HepG2 (cell line): Measurements from ENCODE around the gene MIX23. TPM values are rescaled to one million over a fixed set of nuclear protein-coding genes. Genes with fewer than 3 reads are reported as not detected.
A peak's percentile ranks its signal among the peaks of the same experiment; 100 is the strongest.

Experiments used
- ATAC-seq: fragments of 200-7000 bp; cut with Tn5 transposase; 3 replicates; pipeline ENCODE4 v1.9.1; 2020; ENCODE audit warnings: mild to moderate bottlenecking, moderate library complexity
- BruUV-seq: library from RNA; stranded (reverse); fragments of 400-500 nt; replicated peaks from 2 replicates; lab custom pipeline; 2021; lab: Mats Ljungman, UMichigan
- CTCF ChIA-PET: fragments of 300-600 bp; formaldehyde crosslinking; extraction: SDS; loops from one replicate; lab custom pipeline; 2021; ENCODE audit warnings: low total read pairs, inconsistent platforms, low intra/inter-chr PET ratio; lab: Yijun Ruan, JAX
- POLR2A ChIA-PET: fragments of 350-600 bp; sonication (Branson Sonifier 250); formaldehyde crosslinking; loops from one replicate; lab custom pipeline; 2020; ENCODE audit warnings: antibody characterized with exemption, inconsistent platforms; lab: Yijun Ruan, JAX
- DNase-seq: peaks from one replicate; pipeline ENCODE4 v3.0.0-alpha.2; 2015; ENCODE audit warnings: low spot score
- FAIRE-seq: peaks from 3 replicates; lab custom pipeline; 2011; peaks lifted over from hg19 to GRCh38; lab: Jason Lieb, UNC
- H2AFZ ChIP-seq: one replicate; pipeline ENCODE4 v1.6.1; 2011; ENCODE audit warnings: low read length, inconsistent platforms
- H3K27ac ChIP-seq: fragments of 300-600 bp; 3 replicates; pipeline ENCODE4 v1.8.0; 2011; ENCODE audit warnings: mixed run types, mild to moderate bottlenecking, mixed read lengths, low read length, inconsistent platforms; ENCODE audit not compliant: insufficient read depth; ENCODE audit errors: extremely low read length
- H3K27me3 ChIP-seq, 2 experiments: fragments of 200-600 bp in 1 of 2; 2 replicates in 1 of 2; 3 replicates in 1 of 2; pipeline versions ENCODE4 v1.6.0 to v1.8.0; 2011; ENCODE audit warnings: low read length in 2 of 2, mild to moderate bottlenecking in 2 of 2, moderate library complexity in 2 of 2, inconsistent platforms in 1 of 2; ENCODE audit not compliant: insufficient read depth in 2 of 2, control insufficient read depth in 1 of 2
- H3K36me3 ChIP-seq, 2 experiments: fragments of 200-600 bp in 1 of 2; replicated peaks in 1 of 2; 2 replicates in 1 of 2; 3 replicates in 1 of 2; pipeline versions ENCODE4 v1.5.1 to v1.8.0; 2011; ENCODE audit warnings: low read length in 2 of 2, inconsistent platforms in 1 of 2; ENCODE audit not compliant: insufficient read depth in 2 of 2, control insufficient read depth in 1 of 2
- H3K4me1 ChIP-seq: 2 replicates; pipeline ENCODE4 v1.5.1; 2012; ENCODE audit warnings: low read length, inconsistent platforms; ENCODE audit not compliant: insufficient read depth
- H3K4me2 ChIP-seq: 2 replicates; pipeline ENCODE4 v1.6.0; 2011; ENCODE audit warnings: low read depth, low read length, inconsistent platforms
- H3K4me3 ChIP-seq, 3 experiments: fragments of 200-600 bp in 1 of 3; sonication (generic), shearing (Covaris generic) in 1 of 3; replicated peaks in 1 of 3; 2 replicates each; pipeline ENCODE4 v1.5.1; 2011 to 2016; ENCODE audit warnings: low read length in 3 of 3, inconsistent platforms in 2 of 3, low read depth in 2 of 3, mild to moderate bottlenecking in 2 of 3, control low read depth in 1 of 3, mixed read lengths in 1 of 3; ENCODE audit not compliant: insufficient read depth in 1 of 3
- H3K79me2 ChIP-seq: one replicate; pipeline ENCODE4 v1.6.1; 2011; ENCODE audit warnings: low read length, inconsistent platforms; ENCODE audit not compliant: insufficient read depth
- H3K9ac ChIP-seq: 2 replicates; pipeline ENCODE4 v1.6.0; 2011; ENCODE audit warnings: mild to moderate bottlenecking, low read depth, low read length, inconsistent platforms; ENCODE audit not compliant: insufficient read depth
- H3K9me3 ChIP-seq: 2 replicates; pipeline ENCODE4 v1.5.1; 2012; ENCODE audit warnings: mild to moderate bottlenecking, low read length
- H4K20me1 ChIP-seq: 2 replicates; pipeline ENCODE4 v1.6.0; 2011; ENCODE audit warnings: inconsistent platforms, mild to moderate bottlenecking, low read length, moderate library complexity; ENCODE audit not compliant: insufficient read depth
- AGO2 ChIP-seq: fragments of 200-400 bp; formaldehyde crosslinking; optimal IDR thresholded peaks from 2 replicates; pipeline ENCODE3; 2017; ENCODE audit warnings: mild to moderate bottlenecking, low read depth, low read length, moderate library complexity
- ATRX ChIP-seq: sonication (generic); formaldehyde crosslinking; IDR thresholded peaks from 2 replicates; pipeline ENCODE4 v1.4.0; 2020; ENCODE audit warnings: missing genetic modification reagents, borderline replicate concordance
- CENPT ChIP-seq: sonication (generic); formaldehyde crosslinking; IDR thresholded peaks from 2 replicates; pipeline ENCODE4 v1.8.0; 2022; ENCODE audit warnings: low read depth, mild to moderate bottlenecking, moderate library complexity, missing genetic modification reagents
- CSRNP2 ChIP-seq: sonication (generic); formaldehyde crosslinking; conservative IDR thresholded peaks from 2 replicates; pipeline ENCODE4 v1.8.0; 2022; ENCODE audit warnings: low read depth, missing genetic modification reagents
- GLI4 ChIP-seq: sonication (generic); formaldehyde crosslinking; IDR thresholded peaks from 2 replicates; pipeline ENCODE4 v1.5.1; 2020; ENCODE audit warnings: missing genetic modification reagents, mild to moderate bottlenecking, moderate library complexity, borderline replicate concordance
- HNF4A ChIP-seq: sonication (generic); formaldehyde crosslinking; IDR thresholded peaks from 2 replicates; pipeline ENCODE4 v1.4.0; 2020; ENCODE audit warnings: missing genetic modification reagents
- HNRNPH1 ChIP-seq: fragments of 200-400 bp; formaldehyde crosslinking; optimal IDR thresholded peaks from 2 replicates; pipeline ENCODE3; 2017; ENCODE audit warnings: mild to moderate bottlenecking, low read depth, low read length
- HOXA7 ChIP-seq: sonication (generic); formaldehyde crosslinking; IDR thresholded peaks from 2 replicates; pipeline ENCODE4 v1.8.1; 2022; ENCODE audit warnings: mild to moderate bottlenecking, missing genetic modification reagents, moderate library complexity
- KAT8 ChIP-seq: IDR thresholded peaks from 2 replicates; pipeline ENCODE4 v1.6.1; 2016; ENCODE audit warnings: missing genetic modification reagents, missing compliant biosample characterization
- MBNL3 ChIP-seq: fragments of 250-450 bp; sonication (Bioruptor Pico); conservative IDR thresholded peaks from 2 replicates; pipeline ENCODE4 v1.8.0; 2022; ENCODE audit warnings: mild to moderate bottlenecking, inconsistent platforms
- RXRA ChIP-seq: sonication (generic); formaldehyde crosslinking; IDR thresholded peaks from 2 replicates; pipeline ENCODE4 v1.5.1; 2020; ENCODE audit warnings: missing genetic modification reagents
- SATB2 ChIP-seq: sonication (generic); formaldehyde crosslinking; IDR thresholded peaks from 2 replicates; pipeline ENCODE4 v1.5.0; 2020; ENCODE audit warnings: missing genetic modification reagents
- SOX13 ChIP-seq, 3 experiments: fragments of 450-650 bp in 1 of 3; sonication (generic) in 1 of 3; formaldehyde crosslinking in 1 of 3; IDR thresholded peaks in 2 of 3; conservative IDR thresholded peaks in 1 of 3; 2 replicates each; pipeline versions ENCODE4 v1.5.0 to v1.6.1; 2016 to 2020; ENCODE audit warnings: antibody characterized with exemption in 1 of 3, mild to moderate bottlenecking in 1 of 3, missing compliant biosample characterization in 1 of 3, missing genetic modification reagents in 1 of 3, moderate library complexity in 1 of 3
- ZNF101 ChIP-seq: sonication (generic); formaldehyde crosslinking; IDR thresholded peaks from 2 replicates; pipeline ENCODE4 v1.4.0; 2020; ENCODE audit warnings: mild to moderate bottlenecking, low read depth, missing genetic modification reagents, borderline replicate concordance
- ZNF674 ChIP-seq: sonication (generic); formaldehyde crosslinking; IDR thresholded peaks from 2 replicates; pipeline ENCODE4 v1.5.0; 2020; ENCODE audit warnings: low read depth, mild to moderate bottlenecking, missing genetic modification reagents
- ZNF788 ChIP-seq: sonication (generic); formaldehyde crosslinking; IDR thresholded peaks from 2 replicates; pipeline ENCODE4 v1.5.0; 2020; ENCODE audit warnings: mild to moderate bottlenecking, missing genetic modification reagents, borderline replicate concordance
- WGBS: methylation state at CpG from one replicate; pipeline ENCODE4 v1.1.6; 2017; ENCODE audit warnings: low lambda C conversion rate; 5-methylcytosine and 5-hydroxymethylcytosine counted together
- in situ Hi-C: cut with HindIII; loops from 2 replicates; pipeline ENCODE4 v1.10.0; 2017; ENCODE audit warnings: low pct_unique_long_range_greater_than_20kb; ENCODE audit not compliant: extremely low pct_ligation_motif_present
- intact Hi-C: fragments of 100-400 bp; cut with micrococcal nuclease; formaldehyde crosslinking; loops from one replicate; pipeline ENCODE4 v1.10.0; 2022; ENCODE audit not compliant: unreplicated experiment
- polyA plus RNA-seq, 8 experiments: library from polyadenylated mRNA; depleted of rRNA in 3 of 8; stranded (reverse) in 7 of 8; unstranded in 1 of 8; fragments of >200 nt; fragmentation: Illumina TruSeq in 4 of 8; extraction: Trizol in 4 of 8; gene quantifications; 2 replicates each; pipeline versions ENCODE4 v1.2.1 to v1.2.3, GENCODE V29; 2011 to 2016; ENCODE audit warnings: low read depth in 4 of 8, missing spikeins in 1 of 8, mixed read lengths in 1 of 8; ENCODE audit not compliant: insufficient read depth in 1 of 8
- total RNA-seq, 5 experiments: library from RNA; depleted of rRNA; stranded (reverse); fragments of >200 nt; fragmentation: Illumina TruSeq; extraction: Trizol; gene quantifications; 2 replicates each; pipeline ENCODE4 v1.2.3, GENCODE V29; 2016; ENCODE audit warnings: low read depth in 1 of 5
- TF ChIP-seq, protein P1 (sequence below): sonication (generic); formaldehyde crosslinking; IDR thresholded peaks from 2 replicates; pipeline ENCODE4 v1.4.0; 2020; ENCODE audit warnings: missing genetic modification reagents
- TF ChIP-seq, protein P2 (sequence below): sonication (generic); formaldehyde crosslinking; IDR thresholded peaks from 2 replicates; pipeline ENCODE4 v1.5.0; 2020; ENCODE audit warnings: mild to moderate bottlenecking, missing genetic modification reagents, borderline replicate concordance

MIX23 gene
- total and polyA plus RNA-seq, 2 of the 13 experiments (the other 11 are each of a cell fraction or from before 2014, with no cell fraction given), result 20.0 to 152 TPM

DNA sequence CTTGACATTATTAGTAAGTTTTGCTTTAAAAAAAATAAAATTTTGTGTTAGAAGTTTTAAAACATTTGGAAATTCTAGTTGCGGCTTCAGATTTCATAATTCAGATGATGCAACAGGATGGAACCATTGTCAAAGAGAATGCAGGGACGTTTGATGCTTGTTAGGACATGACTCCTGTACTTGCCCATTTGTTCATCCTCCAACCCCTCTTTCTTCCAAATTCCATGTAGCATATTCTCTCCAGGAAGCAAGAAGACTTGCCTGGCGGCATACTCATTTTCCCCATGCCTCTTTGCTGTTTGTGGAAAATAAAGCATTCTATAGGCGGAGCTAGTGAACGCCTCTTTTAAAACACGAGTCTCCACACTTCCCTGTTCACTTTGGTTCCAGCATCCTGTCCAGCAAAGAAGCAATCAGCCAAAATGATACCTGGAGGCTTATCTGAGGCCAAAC lies 58.1 kb downstream of the MIX23 start, which contains the start of gene CSTA:
Gene CSTA, plus strand, starts transcription at position 378 of the 453 bp plus-strand sequence. Its CDS starts 45 bp downstream, at position 423.
- intact Hi-C loops, result no loop called here
- Histone ChIP-seq H3K79me2 (no peaks in the 10 kb centered on the region), H3K27me3 (no peaks in the 10 kb centered on the region), H3K9me3 (no peaks in the 10 kb centered on the region), H3K36me3 (no peaks in the 10 kb centered on the region), H3K9ac (no peak within 1 kb of the TSS), H2AFZ (peak within 1 kb of the TSS; percentile 74), H3K4me1 (peaks cover 6% of the 10 kb centered on the region; the same call in 1 of the 2 replicates), H3K4me2 (peak within 1 kb of the TSS; percentile 57), H4K20me1 (no peaks in the 10 kb centered on the region), H3K27ac (no peak within 1 kb of the TSS), H3K4me3 (no peak within 1 kb of the TSS)
- POLR2A ChIA-PET, result no interaction called here
- BruUV-seq, result no TSS peak
- DNase-seq (no peak), FAIRE-seq (no peak), ATAC-seq (no peak)
- 4% methylated on average over 6 of the region's 6 CpGs for WGBS
- CTCF ChIA-PET, result no interaction called here
- in situ Hi-C loops, result no loop called here
- TF ChIP-seq SOX13 (IDR thresholded peaks at IDR 0.05), result no peak
- 0 out of 4 replicates have a peak, but pooled peaks of 1 of the 2 experiments have one; percentile 14 for TF ChIP-seq SOX13 (CRISPR knock-in tag; conservative IDR thresholded peaks at IDR 0.05 in 1 of 2, IDR thresholded peaks at IDR 0.05 in 1 of 2)
- TF ChIP-seq RXRA (CRISPR knock-in tag), result no peak
- TF ChIP-seq CENPT, result no peak
- no peak for TF ChIP-seq ZNF101
- TF ChIP-seq HOXA7 (CRISPR knock-in tag), result no peak
- no peak for TF ChIP-seq MBNL3 (CRISPR knock-in tag)
- TF ChIP-seq, protein P1, sequence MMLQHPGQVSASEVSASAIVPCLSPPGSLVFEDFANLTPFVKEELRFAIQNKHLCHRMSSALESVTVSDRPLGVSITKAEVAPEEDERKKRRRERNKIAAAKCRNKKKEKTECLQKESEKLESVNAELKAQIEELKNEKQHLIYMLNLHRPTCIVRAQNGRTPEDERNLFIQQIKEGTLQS (CRISPR knock-in tag), result 0 out of 2 replicates have a peak, but pooled peaks have one; percentile 32
- no peak for TF ChIP-seq ZNF788 (CRISPR knock-in tag)
- no peak for TF ChIP-seq HNF4A
- TF ChIP-seq, protein P2, sequence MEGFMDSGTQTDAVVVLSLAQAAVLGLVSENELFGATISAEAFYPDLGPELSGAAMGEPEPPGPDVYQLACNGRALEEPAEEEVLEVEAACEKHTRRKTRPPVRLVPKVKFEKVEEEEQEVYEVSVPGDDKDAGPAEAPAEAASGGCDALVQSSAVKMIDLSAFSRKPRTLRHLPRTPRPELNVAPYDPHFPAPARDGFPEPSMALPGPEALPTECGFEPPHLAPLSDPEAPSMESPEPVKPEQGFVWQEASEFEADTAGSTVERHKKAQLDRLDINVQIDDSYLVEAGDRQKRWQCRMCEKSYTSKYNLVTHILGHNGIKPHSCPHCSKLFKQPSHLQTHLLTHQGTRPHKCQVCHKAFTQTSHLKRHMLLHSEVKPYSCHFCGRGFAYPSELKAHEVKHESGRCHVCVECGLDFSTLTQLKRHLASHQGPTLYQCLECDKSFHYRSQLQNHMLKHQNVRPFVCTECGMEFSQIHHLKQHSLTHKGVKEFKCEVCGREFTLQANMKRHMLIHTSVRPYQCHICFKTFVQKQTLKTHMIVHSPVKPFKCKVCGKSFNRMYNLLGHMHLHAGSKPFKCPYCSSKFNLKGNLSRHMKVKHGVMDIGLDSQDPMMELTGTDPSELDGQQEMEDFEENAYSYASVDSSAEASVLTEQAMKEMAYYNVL (CRISPR knock-in tag), result no peak
- no peak for TF ChIP-seq AGO2
- no peak for TF ChIP-seq SATB2 (CRISPR knock-in tag)
- no peak for TF ChIP-seq KAT8 (CRISPR knock-in tag)
- no peak for TF ChIP-seq GLI4 (CRISPR knock-in tag)
- no peak for TF ChIP-seq CSRNP2
- no peak for TF ChIP-seq ATRX
- no peak for TF ChIP-seq ZNF674 (CRISPR knock-in tag)
- no peak for TF ChIP-seq HNRNPH1
